Liver (tissue), 3 donors: ENCODE results near the gene SH2D3C.

Source experiments
- CTCF ChIP-seq: fragments of 150-350 bp; IDR thresholded peaks from 2 replicates; pipeline ENCODE4 v1.5.1; 2017; ENCODE audit warnings: improper control_type of control experiment, low read depth, low read length; ENCODE audit not compliant: missing input control
- JUND ChIP-seq, 2 donors: IDR thresholded peaks; 2 replicates each; pipeline ENCODE4 v1.6.1; 2016; ENCODE audit warnings: antibody characterized with exemption in 2 of 2
- REST ChIP-seq: IDR thresholded peaks from 2 replicates; pipeline ENCODE4 v1.6.1; 2016; ENCODE audit warnings: antibody characterized with exemption, mild to moderate bottlenecking
- TAF1 ChIP-seq: conservative IDR thresholded peaks from 2 replicates; pipeline ENCODE4 v1.6.1; 2016; ENCODE audit warnings: antibody characterized with exemption, mild to moderate bottlenecking
- YY1 ChIP-seq: IDR thresholded peaks from 2 replicates; pipeline ENCODE4 v1.6.1; 2016; ENCODE audit warnings: antibody characterized with exemption, mild to moderate bottlenecking
- ZBTB33 ChIP-seq: IDR thresholded peaks from 2 replicates; pipeline ENCODE4 v1.6.1; 2016; ENCODE audit warnings: antibody characterized with exemption
- donor health status: healthy.
- donor health status: healthy.

- TF ChIP-seq TAF1 (no peak), CTCF (no peak), YY1 (no peak), REST (no peak), JUND (IDR thresholded peaks at IDR 0.05) (no peak), ZBTB33 (no peak)
These were observed 4.5 kb downstream of the SH2D3C start for GRCh38 chr9:127773981-127774380.
